ENCODE data around the gene URB1.

Gene URB1

DNA sequence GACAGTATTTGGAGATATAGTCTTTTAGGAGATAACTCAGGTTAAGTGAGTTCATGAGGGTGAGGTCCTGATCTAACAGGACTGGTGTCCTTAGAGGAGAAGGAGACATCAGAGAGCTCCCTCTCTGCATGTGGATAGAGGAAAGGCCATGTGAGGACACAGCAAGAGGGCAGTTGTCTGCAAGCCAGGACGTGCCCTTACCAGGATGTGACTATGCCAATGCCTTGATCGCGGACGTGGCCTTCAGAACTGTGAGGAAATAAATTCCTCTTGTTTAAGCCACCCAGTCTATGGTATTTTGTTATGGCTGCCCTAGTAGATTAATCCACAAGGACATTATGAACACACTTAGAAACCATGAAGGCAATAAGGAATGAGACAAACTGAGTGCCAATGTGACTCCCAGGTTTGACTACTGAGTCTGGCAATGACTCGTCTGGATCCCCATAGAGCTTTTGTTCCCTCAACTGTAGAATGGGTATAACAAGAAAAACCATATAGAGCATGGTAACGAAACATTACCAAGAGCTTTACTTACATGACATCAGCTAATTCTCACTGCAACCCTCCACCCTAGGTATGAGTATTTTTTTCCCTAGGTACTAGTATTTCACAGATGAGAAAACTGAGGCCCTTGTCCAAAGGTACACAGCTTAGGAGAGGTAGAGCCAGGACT, 6.5 kb downstream of the URB1 start:
- TF ChIP-seq FOXP2 (optimal IDR thresholded peaks at IDR 0.05; ENCODE audit: borderline replicate concordance, extremely low read depth, extremely low read length, insufficient read depth) = no peak
- TF ChIP-seq, protein P1, sequence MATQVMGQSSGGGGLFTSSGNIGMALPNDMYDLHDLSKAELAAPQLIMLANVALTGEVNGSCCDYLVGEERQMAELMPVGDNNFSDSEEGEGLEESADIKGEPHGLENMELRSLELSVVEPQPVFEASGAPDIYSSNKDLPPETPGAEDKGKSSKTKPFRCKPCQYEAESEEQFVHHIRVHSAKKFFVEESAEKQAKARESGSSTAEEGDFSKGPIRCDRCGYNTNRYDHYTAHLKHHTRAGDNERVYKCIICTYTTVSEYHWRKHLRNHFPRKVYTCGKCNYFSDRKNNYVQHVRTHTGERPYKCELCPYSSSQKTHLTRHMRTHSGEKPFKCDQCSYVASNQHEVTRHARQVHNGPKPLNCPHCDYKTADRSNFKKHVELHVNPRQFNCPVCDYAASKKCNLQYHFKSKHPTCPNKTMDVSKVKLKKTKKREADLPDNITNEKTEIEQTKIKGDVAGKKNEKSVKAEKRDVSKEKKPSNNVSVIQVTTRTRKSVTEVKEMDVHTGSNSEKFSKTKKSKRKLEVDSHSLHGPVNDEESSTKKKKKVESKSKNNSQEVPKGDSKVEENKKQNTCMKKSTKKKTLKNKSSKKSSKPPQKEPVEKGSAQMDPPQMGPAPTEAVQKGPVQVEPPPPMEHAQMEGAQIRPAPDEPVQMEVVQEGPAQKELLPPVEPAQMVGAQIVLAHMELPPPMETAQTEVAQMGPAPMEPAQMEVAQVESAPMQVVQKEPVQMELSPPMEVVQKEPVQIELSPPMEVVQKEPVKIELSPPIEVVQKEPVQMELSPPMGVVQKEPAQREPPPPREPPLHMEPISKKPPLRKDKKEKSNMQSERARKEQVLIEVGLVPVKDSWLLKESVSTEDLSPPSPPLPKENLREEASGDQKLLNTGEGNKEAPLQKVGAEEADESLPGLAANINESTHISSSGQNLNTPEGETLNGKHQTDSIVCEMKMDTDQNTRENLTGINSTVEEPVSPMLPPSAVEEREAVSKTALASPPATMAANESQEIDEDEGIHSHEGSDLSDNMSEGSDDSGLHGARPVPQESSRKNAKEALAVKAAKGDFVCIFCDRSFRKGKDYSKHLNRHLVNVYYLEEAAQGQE (IDR thresholded peaks at IDR 0.05; ENCODE audit: insufficient read depth in 1 of 2, low read depth in 2 of 2, low read length in 2 of 2) = no peak
- no peak for TF ChIP-seq SIN3A (IDR thresholded peaks at IDR 0.05; ENCODE audit: borderline replicate concordance, insufficient read depth, low read length)
- TF ChIP-seq TAF1 (IDR thresholded peaks at IDR 0.05; ENCODE audit: borderline replicate concordance, insufficient read depth, low read length) = no peak
- TF ChIP-seq POLR2AphosphoS5 (IDR thresholded peaks at IDR 0.05; ENCODE audit: low read depth, low read length) = no peak

DNA sequence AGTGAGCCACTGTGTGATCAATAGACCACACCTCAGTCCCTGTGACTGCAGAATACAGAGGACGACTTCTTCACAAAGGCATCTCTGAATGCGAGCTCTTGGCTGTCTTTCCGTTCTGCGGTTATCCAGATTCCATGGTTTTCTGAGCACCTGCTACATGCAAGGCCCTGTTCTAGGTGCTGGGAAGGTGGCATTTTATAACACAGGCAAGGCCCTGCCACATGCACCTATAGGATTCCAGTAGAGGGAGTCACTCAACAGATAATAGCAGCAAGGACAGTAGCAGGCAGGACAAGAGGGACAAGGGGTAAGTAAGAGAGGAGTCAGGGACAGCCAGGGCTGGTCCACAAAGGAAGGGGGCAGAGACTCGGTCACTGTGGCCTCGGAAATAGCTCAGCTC, 9.0 kb downstream of the URB1 start:
- no peak for TF ChIP-seq POLR2AphosphoS5 (IDR thresholded peaks at IDR 0.05; ENCODE audit: low read depth, low read length)
- no peak for TF ChIP-seq SIN3A (IDR thresholded peaks at IDR 0.05; ENCODE audit: borderline replicate concordance, insufficient read depth, low read length)
- no peak for TF ChIP-seq TAF1 (IDR thresholded peaks at IDR 0.05; ENCODE audit: borderline replicate concordance, insufficient read depth, low read length)
- TF ChIP-seq, protein P1 (IDR thresholded peaks at IDR 0.05; ENCODE audit: insufficient read depth in 1 of 2, low read depth in 2 of 2, low read length in 2 of 2) = no peak
- no peak for TF ChIP-seq FOXP2 (optimal IDR thresholded peaks at IDR 0.05; ENCODE audit: borderline replicate concordance, extremely low read depth, extremely low read length, insufficient read depth)

DNA sequence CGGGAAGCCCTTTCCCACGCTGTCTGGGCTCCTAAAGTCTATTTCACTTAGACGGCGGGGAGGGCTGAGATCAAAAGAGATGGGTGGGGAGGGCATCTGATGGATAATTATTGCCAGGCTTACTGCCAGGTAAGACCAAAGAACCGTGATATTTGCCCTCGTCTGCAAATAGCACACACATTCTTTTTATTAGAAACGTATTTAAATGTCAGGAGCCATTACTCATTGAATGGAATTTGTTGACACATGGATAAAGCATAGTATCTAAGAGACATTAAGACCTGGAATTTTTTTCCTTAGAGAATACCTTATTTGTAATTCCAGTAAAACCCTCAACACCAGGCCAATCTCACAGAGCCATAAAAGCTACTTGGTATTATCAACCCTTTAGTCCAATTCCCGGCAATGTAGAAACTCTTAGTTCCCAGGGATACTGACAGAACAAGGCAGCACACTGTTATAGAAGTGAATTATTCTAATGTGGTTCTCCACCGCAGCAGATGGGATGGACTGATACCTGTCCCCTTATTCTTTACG, 10.6 kb downstream of the URB1 start:
- TF ChIP-seq SIN3A (IDR thresholded peaks at IDR 0.05; ENCODE audit: borderline replicate concordance, insufficient read depth, low read length) (no peak), FOXP2 (optimal IDR thresholded peaks at IDR 0.05; ENCODE audit: borderline replicate concordance, extremely low read depth, extremely low read length, insufficient read depth) (no peak), TAF1 (IDR thresholded peaks at IDR 0.05; ENCODE audit: borderline replicate concordance, insufficient read depth, low read length) (no peak), POLR2AphosphoS5 (IDR thresholded peaks at IDR 0.05; ENCODE audit: low read depth, low read length) (no peak)
- TF ChIP-seq, protein P1 (IDR thresholded peaks at IDR 0.05; ENCODE audit: insufficient read depth in 1 of 2, low read depth in 2 of 2, low read length in 2 of 2) = no peak

DNA sequence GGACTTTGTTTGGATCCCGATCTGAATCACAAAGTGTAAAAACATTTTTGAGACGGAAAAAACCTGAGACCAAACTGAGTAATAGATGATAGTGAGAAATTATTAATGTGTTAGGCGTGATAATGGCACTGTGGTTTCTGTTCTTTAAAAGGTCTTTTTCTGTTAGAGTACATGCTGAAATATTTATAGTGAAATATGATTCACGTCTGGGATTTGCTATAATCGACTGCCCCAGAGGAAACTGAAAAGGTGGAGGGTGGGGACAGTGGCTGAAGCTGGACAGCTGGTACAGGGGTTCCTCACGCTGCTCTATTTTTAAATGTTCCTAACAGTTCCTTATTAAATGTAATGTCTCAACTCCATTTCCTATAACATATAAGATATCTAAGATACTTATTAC, 11.2 kb downstream of the URB1 start:
- TF ChIP-seq SIN3A (IDR thresholded peaks at IDR 0.05; ENCODE audit: borderline replicate concordance, insufficient read depth, low read length) = no peak
- no peak for TF ChIP-seq FOXP2 (optimal IDR thresholded peaks at IDR 0.05; ENCODE audit: borderline replicate concordance, extremely low read depth, extremely low read length, insufficient read depth)
- no peak for TF ChIP-seq POLR2AphosphoS5 (IDR thresholded peaks at IDR 0.05; ENCODE audit: low read depth, low read length)
- TF ChIP-seq, protein P1 (IDR thresholded peaks at IDR 0.05; ENCODE audit: insufficient read depth in 1 of 2, low read depth in 2 of 2, low read length in 2 of 2) = no peak
- no peak for TF ChIP-seq TAF1 (IDR thresholded peaks at IDR 0.05; ENCODE audit: borderline replicate concordance, insufficient read depth, low read length)
